HG03520 (cell line): ENCODE data around the gene PPIP5K2.
"Not testable (repeated sequence)": the region's sequence is repeated elsewhere in the genome, so short reads cannot be mapped to it uniquely, and the experiment has no call there.

ENCODE experiments used
- ATAC-seq: cut with Tn5 transposase; IDR thresholded peaks from one replicate; pipeline ENCODE4 v1.9.1; 2021; ENCODE audit warnings: mild to moderate bottlenecking, moderate library complexity; ENCODE audit not compliant: unreplicated experiment

The PPIP5K2 gene

DNA sequence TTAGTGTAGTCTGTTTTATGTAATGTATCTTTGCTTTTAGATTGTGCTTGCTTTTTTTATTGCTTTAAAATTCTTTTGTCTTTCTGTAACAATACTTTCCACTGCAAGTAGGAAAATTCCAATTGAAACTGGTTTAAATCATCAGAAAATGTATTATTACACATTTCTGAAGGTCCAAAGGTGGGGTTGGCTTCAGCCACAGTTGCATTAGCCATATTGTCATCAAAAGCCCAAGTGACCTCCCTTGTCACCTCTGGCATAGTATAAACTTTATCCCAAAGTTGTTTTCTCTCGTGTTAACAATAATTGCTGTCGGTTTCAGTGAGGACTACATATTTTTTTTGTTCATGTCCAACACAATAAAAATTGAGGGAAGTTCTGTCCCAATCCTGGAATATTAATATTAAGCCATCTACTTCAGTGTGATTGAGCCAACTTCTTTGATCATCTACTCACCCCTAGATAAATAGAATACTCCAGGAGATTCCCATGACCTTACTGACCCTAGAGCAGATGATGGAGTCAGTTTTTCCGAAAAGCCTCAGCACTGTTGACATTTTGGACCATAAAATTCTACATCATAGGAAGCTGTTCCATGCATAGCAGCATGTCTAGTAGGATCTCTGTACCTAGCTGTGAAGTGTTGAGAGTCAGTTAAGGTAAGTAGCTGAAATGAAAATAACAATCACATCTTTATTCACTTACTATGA is 86.0 kb downstream of the PPIP5K2 start:
- no peak for ATAC-seq

DNA sequence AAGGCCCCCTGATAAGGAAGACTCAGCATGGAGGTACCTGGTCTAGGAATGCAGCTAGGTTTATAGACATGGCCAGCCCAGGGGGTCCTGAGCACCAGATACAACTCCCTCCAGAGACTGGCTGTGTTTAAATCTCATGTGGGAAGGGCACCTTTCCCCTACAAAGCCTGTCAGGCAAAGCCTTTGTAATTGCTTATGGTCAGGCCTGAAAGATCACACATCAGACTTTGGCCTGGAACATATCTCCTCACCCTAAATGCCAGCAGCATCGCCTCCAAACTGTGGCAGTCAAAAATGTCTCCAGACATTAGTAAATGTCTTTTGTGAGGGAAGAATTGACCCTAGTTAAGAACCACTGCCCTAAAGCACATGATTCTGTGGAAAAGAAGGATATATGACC is 86.9 kb downstream of the PPIP5K2 start:
- ATAC-seq = no peak

DNA sequence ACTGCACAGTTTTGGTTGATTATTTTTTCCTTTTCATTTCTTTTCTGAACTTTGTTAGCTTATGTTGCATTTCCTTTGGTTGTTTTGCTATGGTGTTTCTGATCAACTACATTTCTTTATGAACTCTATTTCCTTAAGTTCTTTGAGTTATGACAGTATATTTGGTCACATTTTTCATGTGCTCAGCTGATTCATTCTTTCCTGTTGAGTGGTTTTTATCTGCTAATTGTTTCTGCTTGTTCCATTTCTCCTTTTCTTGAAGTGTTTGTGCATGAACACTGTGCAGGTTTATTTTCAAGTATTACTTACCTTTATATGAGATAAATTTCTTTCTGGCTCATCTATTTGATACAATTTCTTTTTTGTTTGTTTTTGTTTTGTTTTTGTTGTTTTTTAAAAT is 87.6 kb downstream of the PPIP5K2 start:
- no peak for ATAC-seq

DNA sequence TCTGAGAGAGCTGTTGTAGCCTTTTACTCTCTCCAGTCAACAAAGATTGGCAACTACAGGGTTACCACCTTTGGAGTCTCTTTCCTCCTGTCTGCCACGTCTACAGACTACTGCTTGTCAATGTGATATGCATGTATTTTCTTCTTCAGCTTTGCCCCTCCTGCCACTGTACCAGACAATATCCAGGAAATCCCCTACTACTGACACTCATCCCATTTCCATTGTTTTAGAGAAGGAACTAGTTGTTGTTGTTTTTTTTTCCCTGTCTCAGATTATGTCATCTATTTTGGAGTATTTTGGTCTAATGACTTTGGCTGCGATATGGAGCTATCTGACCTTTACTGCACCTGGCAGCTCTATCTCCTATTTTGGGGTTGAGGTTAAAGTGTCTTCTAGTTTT is 88.4 kb downstream of the PPIP5K2 start:
- no peak for ATAC-seq

DNA sequence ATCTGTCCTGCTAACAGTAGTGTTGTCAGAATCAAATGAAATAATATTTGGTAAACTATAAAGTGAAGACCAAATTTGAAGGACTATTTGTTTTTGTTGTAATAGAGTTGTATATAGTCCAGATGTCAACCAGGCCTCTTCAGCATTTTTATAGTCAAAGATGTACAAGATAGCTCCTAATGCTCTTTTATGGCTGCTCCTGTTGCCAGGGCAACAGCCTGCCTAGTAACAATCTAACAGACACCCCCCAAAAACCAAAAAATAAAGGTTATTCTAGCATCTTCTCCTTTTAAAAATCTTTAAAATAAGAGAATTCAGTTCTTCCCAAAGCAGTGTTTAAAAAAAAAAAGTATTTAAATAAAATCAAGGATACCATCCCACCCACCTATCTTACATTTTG is 89.0 kb downstream of the PPIP5K2 start:
- no peak for ATAC-seq

DNA sequence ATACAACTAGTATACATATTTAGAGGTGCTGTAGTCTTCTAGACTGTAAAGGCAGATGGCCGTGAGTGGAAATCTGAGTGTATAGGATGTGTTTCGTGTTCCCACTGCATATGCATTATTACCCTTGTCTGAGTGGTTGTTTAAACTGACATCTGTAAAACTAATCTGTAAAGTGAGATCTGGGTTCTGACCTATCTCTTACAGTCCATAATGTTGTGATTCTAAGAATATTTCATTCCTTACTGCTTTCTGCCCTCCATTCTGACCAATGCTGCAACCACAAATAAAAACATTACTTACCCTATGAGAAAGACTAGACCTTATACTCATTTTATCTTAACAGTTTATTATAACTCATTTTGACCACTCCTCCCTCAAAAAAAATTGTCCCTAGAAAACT is 90.9 kb downstream of the PPIP5K2 start:
- ATAC-seq = no peak

DNA sequence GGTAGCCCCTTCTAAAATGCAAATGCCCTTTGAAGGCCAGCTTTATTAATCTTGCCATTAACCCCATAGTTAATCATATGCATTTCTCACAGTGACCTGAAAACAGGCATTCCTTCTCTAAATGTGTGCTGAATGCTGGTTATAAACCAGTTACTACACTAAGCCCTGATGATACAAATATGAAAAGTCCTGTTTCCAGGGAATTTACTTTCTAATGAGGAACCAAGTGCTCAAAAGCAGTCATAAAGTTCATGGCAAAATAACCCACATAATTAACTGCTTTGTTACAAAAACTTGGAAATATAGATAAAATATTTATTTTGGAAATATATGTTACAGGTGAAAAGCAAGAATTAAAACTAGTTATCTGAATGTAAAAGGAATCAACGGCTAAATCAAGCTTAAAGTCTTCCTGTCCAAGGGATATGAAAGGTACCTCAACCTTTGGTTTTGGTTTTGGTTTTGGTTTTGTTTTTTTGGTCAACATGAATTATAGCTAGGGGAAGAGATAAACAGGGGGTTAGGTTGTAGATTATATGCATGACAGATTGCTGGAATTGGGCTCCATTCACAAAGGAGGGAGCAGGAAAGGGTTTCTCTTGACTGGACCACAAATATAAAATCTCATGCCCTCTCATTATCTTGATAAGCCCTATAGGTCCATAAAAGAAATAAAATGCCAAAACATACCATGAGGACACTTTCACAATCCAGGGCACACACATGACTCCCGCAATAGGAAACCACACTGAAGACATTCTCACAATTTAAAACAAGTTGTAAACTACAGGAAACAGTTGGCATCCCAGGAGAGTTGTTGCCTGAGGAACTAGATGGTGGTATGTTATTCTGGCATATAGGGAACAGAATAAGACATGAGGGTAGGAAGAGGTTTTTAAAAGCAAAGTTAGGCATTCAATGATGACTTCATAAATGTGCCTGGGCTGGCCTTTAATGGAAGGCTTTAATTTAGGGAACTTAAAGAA is 91.8 kb downstream of the PPIP5K2 start:
- ATAC-seq = peak; percentile 74

DNA sequence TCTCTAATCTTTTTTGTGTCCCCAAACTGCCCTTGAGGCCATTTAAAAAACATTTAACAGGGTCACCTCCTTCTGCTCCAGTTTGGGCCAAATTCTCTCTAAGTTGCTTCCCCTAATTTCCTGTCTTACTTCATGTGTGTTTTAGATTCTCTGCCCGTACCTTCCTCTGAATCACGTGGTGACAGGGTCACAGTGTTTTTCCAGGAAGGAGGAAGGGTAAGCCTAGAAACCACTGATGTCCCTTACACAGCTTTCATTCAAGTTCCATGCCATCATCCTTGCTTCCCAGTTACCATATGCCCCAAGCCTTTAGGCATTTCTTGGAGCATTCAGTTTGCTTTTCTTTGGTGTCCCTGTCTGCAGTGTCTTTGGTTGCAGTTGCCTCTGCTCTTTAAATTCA is 96.0 kb downstream of the PPIP5K2 start:
- no peak for ATAC-seq

DNA sequence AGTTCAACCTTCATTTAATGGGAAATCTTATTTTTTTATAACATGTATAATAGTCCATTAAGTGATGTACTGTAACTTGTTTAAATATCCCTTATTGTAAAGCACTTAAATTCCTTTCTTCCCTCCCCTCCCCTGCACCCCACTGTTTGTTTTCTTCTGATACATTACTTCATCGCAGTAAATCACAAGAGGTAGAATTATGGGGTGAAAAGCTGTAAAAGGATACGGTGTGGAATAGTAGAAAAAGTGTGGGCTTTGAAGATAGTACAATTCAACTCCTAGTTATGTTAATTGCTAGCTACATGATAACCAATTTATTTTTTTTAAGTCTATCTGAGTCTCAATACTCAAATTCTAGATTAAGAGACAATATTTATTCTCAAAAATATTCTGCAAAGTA is 96.6 kb downstream of the PPIP5K2 start:
- no peak for ATAC-seq

DNA sequence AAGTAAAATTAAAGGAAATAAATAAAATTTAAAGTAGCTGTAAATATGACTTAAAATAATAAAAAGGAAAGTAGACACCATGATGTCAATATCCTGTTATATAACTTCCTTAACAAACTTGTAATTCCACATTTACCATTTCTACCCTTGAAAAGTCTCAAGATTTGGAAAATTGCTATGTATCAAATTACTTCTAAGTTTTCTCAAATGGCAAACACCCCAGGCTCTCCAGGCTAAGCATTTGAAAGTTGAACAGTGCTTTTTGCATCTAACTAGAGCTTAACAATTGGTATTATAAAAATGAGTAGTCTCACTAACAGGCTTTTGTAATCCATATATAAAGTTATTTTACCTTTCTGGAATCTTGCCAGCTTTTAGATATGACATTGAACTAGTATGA is 97.0 kb downstream of the PPIP5K2 start:
- ATAC-seq = no peak

DNA sequence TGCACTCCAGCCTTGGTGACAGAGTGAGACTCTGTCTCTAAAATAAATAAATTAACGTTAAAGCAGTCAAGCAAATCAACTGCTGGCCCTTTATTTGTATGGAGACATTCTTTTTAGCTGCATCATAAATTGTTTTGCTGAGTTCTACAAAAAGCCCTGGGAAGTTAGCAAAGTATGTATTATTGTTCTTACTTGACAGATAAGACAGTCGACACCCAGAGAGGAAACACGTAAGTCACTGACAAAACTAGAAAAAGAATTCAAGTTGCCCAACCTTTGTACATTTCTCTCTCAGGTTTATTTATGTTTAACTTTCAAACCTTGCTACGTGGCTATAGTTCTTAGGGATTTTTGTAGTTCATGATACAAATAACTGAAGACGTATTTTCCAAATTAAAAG is 98.1 kb downstream of the PPIP5K2 start:
- no peak for ATAC-seq

DNA sequence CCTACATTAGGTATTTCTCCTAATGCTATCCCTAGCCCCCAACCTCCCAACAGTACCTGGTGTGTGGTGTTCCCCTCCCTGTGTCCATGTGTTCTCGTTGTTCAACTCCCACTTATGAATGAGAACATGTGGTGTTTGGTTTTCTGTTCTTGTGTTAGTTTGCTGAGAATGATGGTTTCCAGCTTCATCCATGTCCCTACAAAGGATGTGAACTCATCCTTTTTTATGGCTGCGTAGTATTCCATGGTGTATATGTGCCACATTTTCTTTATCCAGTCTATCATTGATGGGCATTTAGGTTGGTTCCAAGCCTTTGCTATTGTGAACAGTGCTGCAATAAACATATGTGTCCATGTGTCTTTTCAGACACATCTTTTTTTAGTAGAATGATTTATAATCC is 99.0 kb downstream of the PPIP5K2 start:
- ATAC-seq = not testable (repeated sequence)

DNA sequence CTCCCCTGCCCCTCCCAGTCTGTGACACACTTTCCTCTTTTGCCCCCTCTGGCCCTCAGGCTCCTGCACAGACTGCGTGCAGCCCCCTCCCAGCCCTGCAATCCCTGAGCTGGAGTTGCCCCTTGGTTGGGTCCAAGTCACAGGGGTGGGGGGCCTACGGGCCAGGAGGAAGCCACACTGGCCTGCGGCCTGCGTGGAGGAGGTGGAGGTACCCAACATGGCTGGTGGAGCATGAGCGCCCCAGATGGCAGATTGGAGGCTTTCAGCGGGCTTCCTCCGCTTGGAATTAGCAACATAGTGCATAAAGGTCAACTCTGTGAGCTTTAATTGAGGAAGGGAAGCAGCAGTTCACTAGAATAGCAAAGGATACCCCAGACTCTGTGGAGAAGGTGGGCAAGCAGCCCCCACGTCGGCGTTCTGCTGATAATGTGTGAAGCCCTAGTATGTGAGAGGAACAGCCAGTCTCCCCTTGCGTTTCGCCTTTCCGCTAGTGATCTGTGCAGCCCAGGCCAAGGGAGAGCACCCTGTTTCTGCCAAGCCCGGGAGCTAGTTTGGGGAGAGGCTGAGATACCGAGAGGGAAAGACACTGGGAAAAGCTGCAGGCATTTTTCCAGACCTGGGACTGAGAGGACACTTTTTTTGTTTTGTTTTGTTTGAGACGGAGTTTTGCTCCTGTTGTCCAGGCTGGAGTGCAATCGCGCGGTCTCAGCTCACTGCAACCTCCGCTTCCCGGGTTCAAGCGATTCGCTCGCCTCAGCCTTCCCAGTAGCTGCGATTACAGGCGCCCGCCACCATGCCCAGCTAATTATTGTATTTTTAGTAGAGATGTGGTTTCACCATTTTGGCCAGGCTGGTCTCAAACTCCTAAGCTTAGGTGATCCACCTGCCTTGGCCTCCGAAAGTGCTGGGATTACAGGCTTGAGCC is 103.2 kb downstream of the PPIP5K2 start:
- no peak for ATAC-seq

DNA sequence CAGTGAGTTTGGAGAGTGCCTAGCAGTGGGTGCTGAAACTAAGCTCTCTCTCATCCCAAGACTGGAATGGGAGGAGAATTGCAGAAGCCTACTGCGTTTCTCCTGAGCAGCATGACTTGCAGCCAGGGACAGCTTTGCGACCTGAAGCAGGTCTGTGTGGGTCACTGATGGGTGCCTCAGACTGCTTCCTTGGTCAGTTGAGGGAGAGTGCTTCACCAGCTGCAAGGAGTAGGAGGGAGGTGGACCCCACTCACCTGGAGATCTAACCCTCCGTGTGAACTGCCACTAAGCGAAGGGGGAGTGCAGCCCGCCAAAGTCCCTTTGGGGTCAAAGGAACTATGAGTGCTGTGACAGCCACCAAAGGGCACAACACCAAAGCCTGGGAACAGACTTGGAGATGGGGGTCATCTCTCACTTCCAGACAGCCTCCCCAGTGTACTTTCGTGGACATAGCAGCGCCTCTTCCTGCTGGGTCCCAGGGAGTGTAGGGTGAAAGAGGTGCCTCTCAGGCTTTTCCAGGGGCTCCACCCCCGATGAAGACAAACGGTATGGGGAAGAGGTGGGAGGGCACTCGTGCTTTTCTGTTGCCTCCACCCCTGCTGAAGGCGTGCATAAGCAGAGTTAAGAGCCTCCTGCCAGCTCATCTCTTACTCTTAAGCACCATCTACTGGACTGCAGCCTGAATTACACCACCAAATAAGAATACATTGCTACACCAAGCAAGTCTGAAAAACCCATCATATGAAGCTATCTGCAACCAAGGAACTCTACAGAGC is 104.2 kb downstream of the PPIP5K2 start:
- ATAC-seq = peak; percentile 95

DNA sequence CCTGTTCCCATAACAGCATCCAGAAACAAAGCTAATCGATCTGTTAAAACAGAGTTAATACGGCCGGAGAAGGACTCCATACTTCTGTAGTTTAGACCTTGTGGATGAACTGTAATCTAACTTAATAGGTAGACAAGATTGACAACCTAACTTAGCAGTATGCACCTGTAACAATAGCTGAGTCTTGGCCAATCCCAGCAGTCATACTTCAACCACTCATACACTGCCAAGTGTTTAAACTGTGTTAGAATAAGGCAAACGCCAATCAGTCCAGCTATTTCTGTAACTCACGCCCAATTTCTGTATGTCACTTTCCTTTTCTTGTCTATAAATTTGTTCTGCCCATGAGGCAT is 104.8 kb downstream of the PPIP5K2 start:
- no peak for ATAC-seq

DNA sequence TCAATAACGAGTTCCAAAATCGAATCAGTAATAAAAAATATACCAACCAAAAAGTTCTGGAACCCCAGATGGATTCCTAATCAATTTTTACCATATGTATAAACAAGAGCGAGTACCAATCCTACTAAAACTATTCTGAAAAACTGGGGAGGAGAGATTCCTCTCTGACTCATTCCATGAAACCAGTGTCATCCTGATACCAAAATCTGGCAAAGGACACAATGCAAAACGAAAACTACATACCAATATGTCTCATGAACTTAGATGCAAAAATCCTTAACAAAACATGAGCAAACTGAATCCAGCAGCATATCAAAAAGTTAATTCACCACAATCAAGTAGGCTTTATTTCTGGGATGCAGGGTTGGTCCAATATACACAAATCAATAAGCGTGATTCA is 108.0 kb downstream of the PPIP5K2 start:
- no peak for ATAC-seq

DNA sequence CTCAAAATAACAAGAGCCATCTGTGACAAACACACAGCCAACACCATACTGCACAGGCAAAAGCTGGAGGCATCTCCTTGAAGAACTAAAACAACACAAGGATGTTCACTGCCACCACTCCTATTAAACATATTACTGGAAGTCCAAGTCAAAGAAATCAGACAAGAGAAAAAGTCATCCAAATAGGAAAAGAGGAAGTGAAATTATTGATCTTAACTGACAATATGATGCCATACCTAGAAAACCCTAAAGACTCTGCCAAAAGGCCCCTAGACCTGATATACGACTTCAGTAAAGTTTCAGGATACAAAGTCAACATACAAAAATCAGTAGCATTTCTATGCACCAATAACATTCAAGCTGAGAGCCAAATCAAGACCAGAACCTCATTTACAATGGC is 108.5 kb downstream of the PPIP5K2 start:
- no peak for ATAC-seq

DNA sequence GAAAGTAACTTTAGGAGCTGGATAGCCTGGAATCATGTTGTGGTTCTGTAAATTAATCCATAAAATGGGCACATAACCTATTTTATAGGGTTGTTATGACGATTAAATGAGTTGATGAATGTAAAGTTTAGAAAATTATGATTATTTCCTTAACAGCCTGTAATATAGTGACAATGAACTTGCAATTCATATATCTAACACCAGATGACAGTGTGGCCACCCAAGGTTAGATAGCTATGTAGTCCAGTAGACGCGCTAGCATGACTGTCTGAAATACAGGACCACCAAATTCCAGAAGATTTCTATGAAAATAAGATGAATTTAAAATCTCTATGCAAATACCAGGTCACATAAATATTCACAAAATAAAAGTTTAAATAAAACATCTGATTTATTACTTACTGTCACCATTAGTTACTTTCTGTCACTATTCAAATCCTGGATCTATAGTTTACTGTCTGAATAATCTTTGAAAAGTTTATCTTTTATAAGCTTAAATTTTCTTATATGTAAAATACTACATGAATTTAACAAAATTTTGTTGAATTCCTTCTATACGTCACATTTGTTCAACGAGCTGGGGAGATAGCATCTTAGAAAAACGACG is 112.4 kb downstream of the PPIP5K2 start:
- ATAC-seq = peak; percentile 82

DNA sequence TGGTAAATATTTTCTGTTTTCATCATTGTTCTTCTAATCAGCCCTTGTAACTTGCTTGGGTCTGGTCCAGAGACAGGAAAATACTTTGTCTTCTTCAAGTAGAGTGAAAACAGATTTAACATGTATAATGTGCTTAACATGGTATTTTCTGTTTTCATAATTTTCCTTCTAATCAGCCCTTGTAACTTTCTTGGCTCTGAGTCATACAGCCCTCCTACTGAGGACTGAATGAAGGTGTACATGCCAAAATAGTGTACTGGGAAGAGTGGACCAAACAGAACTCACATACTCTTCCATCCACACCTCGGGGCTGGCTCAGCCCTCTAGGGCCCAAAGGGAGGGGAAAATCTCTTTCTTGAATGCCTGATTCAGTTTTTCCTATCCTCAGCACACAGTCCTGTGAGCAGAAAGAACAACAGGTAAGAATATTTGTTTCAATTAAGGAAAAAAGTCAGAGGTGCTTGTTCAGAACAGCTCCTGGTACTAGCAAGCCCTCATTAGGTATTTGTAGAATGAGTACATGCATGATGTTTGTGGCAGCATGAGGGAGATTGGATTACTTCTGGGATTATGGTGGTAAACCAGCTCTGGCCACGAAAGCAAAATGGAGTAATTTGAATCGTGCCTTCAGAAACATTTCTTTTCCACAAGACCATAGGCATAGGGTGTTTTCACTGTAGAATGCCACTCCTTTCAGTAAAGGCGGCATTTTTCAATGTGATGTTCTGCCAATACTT is 114.3 kb downstream of the PPIP5K2 start:
- no peak for ATAC-seq
